WTC11 (cell line): ENCODE results near the gene DGUOK. TPM values are rescaled to one million over a fixed set of nuclear protein-coding genes. Genes with fewer than 3 reads are reported as not detected.

Source experiments
- ATAC-seq: fragments of 200-7000 bp; cut with Tn5 transposase; 2 replicates; pipeline ENCODE4 v1.10.0; 2021; ENCODE audit warnings: mild to moderate bottlenecking, moderate library complexity
- CTCF ChIA-PET: fragments of 300-600 bp; sonication (Branson Sonifier 250); formaldehyde crosslinking; loops from one replicate; lab custom pipeline; 2021; ENCODE audit warnings: antibody characterized with exemption; lab: Charles Lee
- POLR2A ChIA-PET: fragments of 350-600 bp; sonication (Branson Sonifier 250); formaldehyde crosslinking; loops from one replicate; lab custom pipeline; 2021; ENCODE audit warnings: antibody characterized with exemption; lab: Charles Lee
- DNase-seq: peaks from one replicate; pipeline ENCODE4 v3.0.0; 2021; ENCODE audit warnings: low spot score
- H3K27ac Mint-ChIP-seq: 2 replicates; pipeline ENCODE4 v1.8.0; 2021; ENCODE audit warnings: mixed read lengths
- H3K27me3 Mint-ChIP-seq: 2 replicates; pipeline ENCODE4 v1.8.0; 2021; ENCODE audit warnings: low read depth, mild to moderate bottlenecking, moderate library complexity, mixed read lengths
- H3K36me3 Mint-ChIP-seq: 2 replicates; pipeline ENCODE4 v1.8.0; 2021; ENCODE audit warnings: mixed read lengths
- H3K4me1 Mint-ChIP-seq: 2 replicates; pipeline ENCODE4 v1.8.0; 2022; ENCODE audit warnings: mixed read lengths
- H3K4me3 Mint-ChIP-seq: 2 replicates; pipeline ENCODE4 v1.8.0; 2021; ENCODE audit warnings: mild to moderate bottlenecking, moderate library complexity, mixed read lengths
- H3K9me3 Mint-ChIP-seq: 2 replicates; pipeline ENCODE4 v1.8.0; 2021; ENCODE audit warnings: mixed read lengths
- AR ChIP-seq: fragments of 250-450 bp; sonication (Bioruptor Pico); IDR thresholded peaks from 2 replicates; pipeline ENCODE4 v1.9.0; 2021; ENCODE audit warnings: mild to moderate bottlenecking
- ATF3 ChIP-seq: sonication (generic); formaldehyde crosslinking; conservative IDR thresholded peaks from 2 replicates; pipeline ENCODE4 v1.8.1; 2022; ENCODE audit warnings: mild to moderate bottlenecking, missing genetic modification reagents
- ERG ChIP-seq: fragments of 250-450 bp; sonication (Bioruptor Pico); IDR thresholded peaks from 2 replicates; pipeline ENCODE4 v1.8.0; 2021; ENCODE audit warnings: mild to moderate bottlenecking
- HMGA2 ChIP-seq: fragments of 250-450 bp; sonication (Bioruptor Pico); IDR thresholded peaks from 2 replicates; pipeline ENCODE4 v1.4.0; 2021; ENCODE audit warnings: mild to moderate bottlenecking, moderate library complexity
- MAX ChIP-seq: sonication (generic); formaldehyde crosslinking; IDR thresholded peaks from 2 replicates; pipeline ENCODE4 v1.8.0; 2022; ENCODE audit warnings: mild to moderate bottlenecking, missing genetic modification reagents
- NR2C2 ChIP-seq: sonication (generic); formaldehyde crosslinking; IDR thresholded peaks from 2 replicates; pipeline ENCODE4 v1.8.0; 2022; ENCODE audit warnings: mild to moderate bottlenecking, missing genetic modification reagents
- PRDM15 ChIP-seq: sonication (generic); formaldehyde crosslinking; IDR thresholded peaks from 2 replicates; pipeline ENCODE4 v1.8.0; 2022; ENCODE audit warnings: missing genetic modification reagents
- SMAD3 ChIP-seq: sonication (generic); formaldehyde crosslinking; IDR thresholded peaks from 2 replicates; pipeline ENCODE4 v1.8.0; 2022; ENCODE audit warnings: missing genetic modification reagents, mild to moderate bottlenecking, borderline replicate concordance
- STAT6 ChIP-seq: sonication (generic); formaldehyde crosslinking; conservative IDR thresholded peaks from 2 replicates; pipeline ENCODE4 v1.8.1; 2023; ENCODE audit warnings: mild to moderate bottlenecking, low read depth, missing genetic modification reagents, moderate library complexity
- TCF7 ChIP-seq: sonication (generic); formaldehyde crosslinking; IDR thresholded peaks from 2 replicates; pipeline ENCODE4 v1.8.0; 2022; ENCODE audit warnings: mild to moderate bottlenecking, low read depth, missing genetic modification reagents, moderate library complexity
- TEAD4 ChIP-seq: sonication (generic); formaldehyde crosslinking; IDR thresholded peaks from 2 replicates; pipeline ENCODE4 v1.8.0; 2022; ENCODE audit warnings: mild to moderate bottlenecking, missing genetic modification reagents
- ZNF138 ChIP-seq: sonication (generic); formaldehyde crosslinking; conservative IDR thresholded peaks from 2 replicates; pipeline ENCODE4 v1.8.1; 2022; ENCODE audit warnings: mild to moderate bottlenecking, moderate library complexity, missing genetic modification reagents
- ZNF532 ChIP-seq: fragments of 250-450 bp; sonication (Bioruptor Pico); IDR thresholded peaks from 2 replicates; pipeline ENCODE4 v1.9.0; 2021; ENCODE audit warnings: mild to moderate bottlenecking, borderline replicate concordance
- ZNF671 ChIP-seq: fragments of 250-450 bp; sonication (Bioruptor Pico); IDR thresholded peaks from 2 replicates; pipeline ENCODE4 v1.8.0; 2021; ENCODE audit warnings: mild to moderate bottlenecking
- total RNA-seq: library from RNA; stranded (reverse); gene quantifications from 3 replicates; pipeline ENCODE4 v1.2.3, GENCODE V29; 2021

The DGUOK gene
- total RNA-seq, 1 experiment from 2014 or later = 105 TPM

GRCh38 chr2:73946215-73946614 lies 19.5 kb downstream of the DGUOK start (continued):
- no peak for TF ChIP-seq PRDM15 (CRISPR knock-in tag)
- no peak for TF ChIP-seq MAX (CRISPR knock-in tag)

GRCh38 chr2:73946666-73947065 lies 20.0 kb downstream of the DGUOK start:
- CTCF ChIA-PET = interaction anchor here (1.2 kb wide), 1 partner anchor 38 kb away, joined by 3 read pairs; no protein-coding TSS in a partner anchor
- no peak for TF ChIP-seq AR (CRISPR knock-in tag)
- TF ChIP-seq ZNF138 (CRISPR knock-in tag) = no peak
- TF ChIP-seq ZNF532 = no peak
- no peak for TF ChIP-seq TCF7 (CRISPR knock-in tag)
- TF ChIP-seq, all 79 proteins: peak for 0
- Mint-ChIP-seq H3K9me3 (no peaks in the 10 kb centered on the region), H3K36me3 (peaks cover 42% of the 10 kb centered on the region), H3K27ac (no peak overlapping the region), H3K4me3 (no peak overlapping the region), H3K4me1 (no peaks in the 10 kb centered on the region), H3K27me3 (no peaks in the 10 kb centered on the region)
- DNase-seq = no peak
- POLR2A ChIA-PET = no interaction called here
- no peak for ATAC-seq

GRCh38 chr2:73947412-73948018 lies 20.8 kb downstream of the DGUOK start:
- POLR2A ChIA-PET = no interaction called here
- H3K9me3 Mint-ChIP-seq = no peaks in the 10 kb centered on the region
- DNase-seq (no peak), ATAC-seq (no peak)
- no peaks in the 10 kb centered on the region for H3K27me3 Mint-ChIP-seq
- TF ChIP-seq ERG (CRISPR knock-in tag) (no peak), SMAD3 (CRISPR knock-in tag) (no peak), STAT6 (no peak), NR2C2 (CRISPR knock-in tag) (no peak), TEAD4 (no peak), ATF3 (CRISPR knock-in tag) (no peak), HMGA2 (no peak), ZNF671 (CRISPR knock-in tag) (no peak)
- CTCF ChIA-PET = no interaction called here
- no peak overlapping the region for H3K4me3 Mint-ChIP-seq
- peaks cover 50% of the 10 kb centered on the region for H3K36me3 Mint-ChIP-seq
- no peaks in the 10 kb centered on the region for H3K4me1 Mint-ChIP-seq
- no peak overlapping the region for H3K27ac Mint-ChIP-seq
